Body of pancreas (tissue), 4 donors: ENCODE results near the gene SPINDOC.

Experiments used
- POLR2A ChIP-seq, 3 donors: fragments of 450-650 bp; IDR thresholded peaks; one replicate each; pipeline ENCODE4 v1.6.1; 2016; ENCODE audit warnings: antibody characterized with exemption in 3 of 3, mild to moderate bottlenecking in 2 of 3
- TF ChIP-seq, protein P1 (sequence below), 7 experiments: fragments of 450-650 bp in 4 of 7; fragments of 200-600 bp in 3 of 7; sonication (generic) in 3 of 7; IDR thresholded peaks; one replicate each; pipeline ENCODE4 v1.5.1; 2016 to 2019; ENCODE audit warnings: antibody characterized with exemption in 7 of 7

DNA sequence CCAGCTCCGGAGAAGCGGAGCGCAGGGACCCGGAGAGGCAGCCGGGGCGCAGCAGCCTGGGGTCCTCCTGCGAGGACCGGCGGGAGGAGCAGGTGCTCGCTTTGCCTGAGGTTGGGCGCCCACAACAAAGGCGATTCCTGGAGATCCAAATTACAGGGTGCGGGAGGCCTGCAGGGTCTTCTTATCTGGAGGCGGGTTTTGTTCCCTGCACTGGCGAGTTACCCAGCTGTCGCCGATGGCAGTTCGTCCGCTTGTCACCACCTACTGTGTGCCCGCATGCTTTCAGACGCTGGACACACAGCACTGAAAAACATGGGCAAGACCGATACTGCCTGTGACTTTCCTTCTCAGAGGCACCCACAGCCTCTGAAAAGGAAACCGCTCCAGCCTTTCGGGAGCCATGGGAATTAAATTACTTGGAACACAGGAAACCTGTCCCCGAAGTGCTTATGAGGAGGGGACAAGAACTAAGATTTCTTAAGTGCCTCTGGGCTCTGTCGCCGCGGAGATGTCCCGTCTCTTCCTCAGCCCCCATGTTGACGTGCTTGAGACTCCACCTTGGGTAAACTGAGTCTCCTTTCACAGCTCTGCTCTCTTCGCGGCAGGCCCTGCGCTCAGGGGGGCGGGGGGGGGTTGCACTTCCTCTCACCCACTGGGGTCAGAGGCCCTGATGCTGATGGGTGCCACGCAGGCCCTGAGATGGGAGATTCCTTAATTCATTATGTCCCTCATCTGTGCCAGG lies 43.4 kb upstream of the SPINDOC start:
- no peak for TF ChIP-seq POLR2A (IDR thresholded peaks at IDR 0.05)
- TF ChIP-seq, protein P1, sequence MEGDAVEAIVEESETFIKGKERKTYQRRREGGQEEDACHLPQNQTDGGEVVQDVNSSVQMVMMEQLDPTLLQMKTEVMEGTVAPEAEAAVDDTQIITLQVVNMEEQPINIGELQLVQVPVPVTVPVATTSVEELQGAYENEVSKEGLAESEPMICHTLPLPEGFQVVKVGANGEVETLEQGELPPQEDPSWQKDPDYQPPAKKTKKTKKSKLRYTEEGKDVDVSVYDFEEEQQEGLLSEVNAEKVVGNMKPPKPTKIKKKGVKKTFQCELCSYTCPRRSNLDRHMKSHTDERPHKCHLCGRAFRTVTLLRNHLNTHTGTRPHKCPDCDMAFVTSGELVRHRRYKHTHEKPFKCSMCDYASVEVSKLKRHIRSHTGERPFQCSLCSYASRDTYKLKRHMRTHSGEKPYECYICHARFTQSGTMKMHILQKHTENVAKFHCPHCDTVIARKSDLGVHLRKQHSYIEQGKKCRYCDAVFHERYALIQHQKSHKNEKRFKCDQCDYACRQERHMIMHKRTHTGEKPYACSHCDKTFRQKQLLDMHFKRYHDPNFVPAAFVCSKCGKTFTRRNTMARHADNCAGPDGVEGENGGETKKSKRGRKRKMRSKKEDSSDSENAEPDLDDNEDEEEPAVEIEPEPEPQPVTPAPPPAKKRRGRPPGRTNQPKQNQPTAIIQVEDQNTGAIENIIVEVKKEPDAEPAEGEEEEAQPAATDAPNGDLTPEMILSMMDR (IDR thresholded peaks at IDR 0.05): no peak
